Measurements from ENCODE around the gene NCAPH2.

- no peak for TF ChIP-seq GATA3 (IDR thresholded peaks at IDR 0.05; ENCODE audit: low read depth, low read length)
- TF ChIP-seq GATA2 (IDR thresholded peaks at IDR 0.05; ENCODE audit: low read depth, low read length) = no peak
Measured at GRCh38 chr22:50529897-50530579, 22.0 kb downstream of the NCAPH2 start, which contains the start of gene TYMP.
